IMR-90 (cell line): Measurements from ENCODE around the gene GRK2.

ENCODE experiments used
- BHLHE40 ChIP-seq: fragments of 150-350 bp; IDR thresholded peaks from 2 replicates; pipeline ENCODE4 v1.6.1; 2016; ENCODE audit warnings: mild to moderate bottlenecking, low read depth, low read length
- MXI1 ChIP-seq: IDR thresholded peaks from 2 replicates; pipeline ENCODE4 v1.6.1; 2012; ENCODE audit warnings: low read depth, mild to moderate bottlenecking, low read length, moderate library complexity, borderline replicate concordance
- POLR2A ChIP-seq: IDR thresholded peaks from 2 replicates; pipeline ENCODE4 v1.6.1; 2012; ENCODE audit warnings: mild to moderate bottlenecking, low read depth, low read length
- RAD21 ChIP-seq: IDR thresholded peaks from 2 replicates; pipeline ENCODE4 v1.6.1; 2012; ENCODE audit warnings: low read length, improper control_type of control experiment
- SMC3 ChIP-seq: fragments of 150-350 bp; IDR thresholded peaks from 2 replicates; pipeline ENCODE4 v1.6.1; 2016; ENCODE audit warnings: low read depth, mild to moderate bottlenecking, antibody characterized with exemption, low read length, moderate library complexity
- TF ChIP-seq, protein P1 (sequence below): conservative IDR thresholded peaks from 2 replicates; pipeline ENCODE4 v1.5.1; 2012; ENCODE audit warnings: mild to moderate bottlenecking, low read depth, low read length, improper control_type of control experiment

GRCh38 chr11:67301313-67301921, 35.1 kb downstream of the GRK2 start:
- TF ChIP-seq MXI1 (no peak), RAD21 (no peak), POLR2A (no peak), BHLHE40 (no peak), SMC3 (no peak)
- TF ChIP-seq, protein P1, sequence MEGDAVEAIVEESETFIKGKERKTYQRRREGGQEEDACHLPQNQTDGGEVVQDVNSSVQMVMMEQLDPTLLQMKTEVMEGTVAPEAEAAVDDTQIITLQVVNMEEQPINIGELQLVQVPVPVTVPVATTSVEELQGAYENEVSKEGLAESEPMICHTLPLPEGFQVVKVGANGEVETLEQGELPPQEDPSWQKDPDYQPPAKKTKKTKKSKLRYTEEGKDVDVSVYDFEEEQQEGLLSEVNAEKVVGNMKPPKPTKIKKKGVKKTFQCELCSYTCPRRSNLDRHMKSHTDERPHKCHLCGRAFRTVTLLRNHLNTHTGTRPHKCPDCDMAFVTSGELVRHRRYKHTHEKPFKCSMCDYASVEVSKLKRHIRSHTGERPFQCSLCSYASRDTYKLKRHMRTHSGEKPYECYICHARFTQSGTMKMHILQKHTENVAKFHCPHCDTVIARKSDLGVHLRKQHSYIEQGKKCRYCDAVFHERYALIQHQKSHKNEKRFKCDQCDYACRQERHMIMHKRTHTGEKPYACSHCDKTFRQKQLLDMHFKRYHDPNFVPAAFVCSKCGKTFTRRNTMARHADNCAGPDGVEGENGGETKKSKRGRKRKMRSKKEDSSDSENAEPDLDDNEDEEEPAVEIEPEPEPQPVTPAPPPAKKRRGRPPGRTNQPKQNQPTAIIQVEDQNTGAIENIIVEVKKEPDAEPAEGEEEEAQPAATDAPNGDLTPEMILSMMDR = no peak
